K562 (cell line): ENCODE results near the gene DLGAP1. TPM values are rescaled to one million over a fixed set of nuclear protein-coding genes. Genes with fewer than 3 reads are reported as not detected.

Source experiments
- ATAC-seq: fragments of 200-7000 bp; cut with Tn5 transposase; 3 replicates; pipeline ENCODE4 v1.9.1; 2020; ENCODE audit warnings: moderate library complexity
- BruUV-seq: library from RNA; stranded (reverse); fragments of 400-500 nt; replicated peaks from 2 replicates; lab custom pipeline; 2021; lab: Mats Ljungman, UMichigan
- CTCF ChIA-PET: fragments of 300-600 bp; formaldehyde crosslinking; extraction: SDS; loops from one replicate; lab custom pipeline; 2021; ENCODE audit warnings: low intra/inter-chr PET ratio; lab: Yijun Ruan, JAX
- POLR2A ChIA-PET: fragments of 300-600, 350-650 bp; sonication (Branson Sonifier 250); formaldehyde crosslinking; extraction: SDS; loops from one replicate; lab custom pipeline; 2021; ENCODE audit warnings: antibody characterized with exemption, inconsistent platforms; lab: Yijun Ruan, JAX
- DNase-seq, 4 experiments: peaks; one replicate each; pipeline versions ENCODE4 v3.0.0 to v3.0.0-alpha.2; 2011 to 2018; ENCODE audit warnings: low spot score in 3 of 4, mixed read lengths in 3 of 4; ENCODE audit errors: extremely low read depth in 1 of 4
- FAIRE-seq: peaks from 2 replicates; lab custom pipeline; 2011; peaks lifted over from hg19 to GRCh38; lab: Jason Lieb, UNC
- H2AFZ ChIP-seq: 2 replicates; pipeline ENCODE4 v1.6.0; 2011; ENCODE audit warnings: low read depth, low read length, control low read depth, inconsistent platforms
- H3K27ac ChIP-seq: fragments of 200-600 bp; 3 replicates; pipeline ENCODE4 v1.8.0; 2011; ENCODE audit warnings: low read depth, mild to moderate bottlenecking, control low read depth, inconsistent platforms, low read length, moderate library complexity, mixed read lengths; ENCODE audit errors: extremely low read depth
- H3K27me3 ChIP-seq, 2 experiments: fragments of 300-600 bp in 1 of 2; 2 replicates in 1 of 2; 3 replicates in 1 of 2; pipeline versions ENCODE4 v1.6.0 to v1.8.0; 2011; ENCODE audit warnings: inconsistent platforms in 2 of 2, low read length in 2 of 2, mild to moderate bottlenecking in 1 of 2, mixed read lengths in 1 of 2, moderate library complexity in 1 of 2; ENCODE audit not compliant: control insufficient read depth in 2 of 2, insufficient read depth in 2 of 2
- H3K36me3 ChIP-seq: fragments of 300-600 bp; 3 replicates; pipeline ENCODE4 v1.8.0; 2011; ENCODE audit warnings: mild to moderate bottlenecking, low read length, inconsistent platforms; ENCODE audit not compliant: control insufficient read depth, insufficient read depth
- H3K4me1 ChIP-seq, 2 experiments: fragments of 200-600 bp in 1 of 2; replicated peaks in 1 of 2; 2 replicates in 1 of 2; 3 replicates in 1 of 2; pipeline versions ENCODE4 v1.5.1 to v1.8.0; 2011; ENCODE audit warnings: inconsistent platforms in 2 of 2, low read length in 2 of 2, mild to moderate bottlenecking in 1 of 2, mixed read lengths in 1 of 2, moderate library complexity in 1 of 2; ENCODE audit not compliant: control insufficient read depth in 2 of 2, insufficient read depth in 2 of 2
- H3K4me2 ChIP-seq: 2 replicates; pipeline ENCODE4 v1.6.1; 2011; ENCODE audit warnings: low read length, control low read depth, inconsistent platforms, mixed read lengths; ENCODE audit not compliant: insufficient read depth
- H3K4me3 ChIP-seq: fragments of 200-600 bp; sonication (generic), shearing (Covaris generic); 2 replicates; pipeline ENCODE4 v1.5.1; 2016; ENCODE audit warnings: control low read depth, inconsistent platforms
- H3K79me2 ChIP-seq: fragments of 200-600 bp; 3 replicates; pipeline ENCODE4 v1.8.0; 2011; ENCODE audit warnings: low read length, inconsistent platforms; ENCODE audit not compliant: control insufficient read depth, insufficient read depth
- H3K9ac ChIP-seq, 2 experiments: 2 replicates each; pipeline versions ENCODE4 v1.6.0 to v1.6.1; 2011; ENCODE audit warnings: low read depth in 2 of 2, low read length in 2 of 2, control low read depth in 1 of 2, inconsistent platforms in 1 of 2, mild to moderate bottlenecking in 1 of 2, mixed read lengths in 1 of 2; ENCODE audit not compliant: insufficient read depth in 1 of 2
- H3K9me1 ChIP-seq: one replicate; pipeline ENCODE4 v1.6.0; 2011; ENCODE audit warnings: inconsistent platforms, mild to moderate bottlenecking, low read length, moderate library complexity; ENCODE audit not compliant: control insufficient read depth, insufficient read depth
- H3K9me3 ChIP-seq: replicated peaks from 2 replicates; pipeline ENCODE4 v1.5.1; 2011; ENCODE audit warnings: low read depth, low read length, inconsistent platforms; ENCODE audit not compliant: control insufficient read depth, insufficient read depth
- H4K20me1 ChIP-seq: replicated peaks from 2 replicates; pipeline ENCODE4 v1.6.1; 2011; ENCODE audit warnings: low read length, inconsistent platforms, mixed read lengths; ENCODE audit not compliant: control insufficient read depth, insufficient read depth
- ASH1L ChIP-seq: fragments of 450-650 bp; IDR thresholded peaks from 2 replicates; pipeline ENCODE4 v1.6.1; 2018; ENCODE audit warnings: borderline replicate concordance, mild to moderate bottlenecking, low read depth; ENCODE audit not compliant: partially characterized antibody
- CEBPB ChIP-seq: fragments of 450-650 bp; IDR thresholded peaks from 2 replicates; pipeline ENCODE4 v1.6.1; 2016; ENCODE audit warnings: missing genetic modification characterization, missing compliant biosample characterization
- CHD2 ChIP-seq: IDR thresholded peaks from 2 replicates; pipeline ENCODE4 v1.6.1; 2011; ENCODE audit warnings: low read depth, low read length
- CXXC5 ChIP-seq: fragments of 250-450 bp; sonication (Bioruptor Pico); IDR thresholded peaks from 2 replicates; pipeline ENCODE4 v1.8.0; 2022; ENCODE audit warnings: inconsistent platforms, mild to moderate bottlenecking, moderate library complexity
- FOSL1 ChIP-seq: fragments of 200-800 bp; sonication (Bioruptor generic); conservative IDR thresholded peaks from 2 replicates; pipeline ENCODE4 v1.6.1; 2016; ENCODE audit warnings: missing genetic modification characterization, missing compliant biosample characterization
- FOXA1 ChIP-seq: fragments of 450-650 bp; IDR thresholded peaks from 2 replicates; pipeline ENCODE4 v1.6.1; 2016; ENCODE audit warnings: mild to moderate bottlenecking, borderline replicate concordance
- FOXJ2 ChIP-seq: fragments of 200-800 bp; sonication (Bioruptor generic); IDR thresholded peaks from 2 replicates; pipeline ENCODE4 v1.6.1; 2016; ENCODE audit warnings: missing genetic modification characterization, missing compliant biosample characterization
- MTF1 ChIP-seq: fragments of 250-450 bp; sonication (Bioruptor Pico); IDR thresholded peaks from 2 replicates; pipeline ENCODE4 v1.9.0; 2021; ENCODE audit warnings: moderate library complexity, mild to moderate bottlenecking, inconsistent platforms, borderline replicate concordance
- OTX1 ChIP-seq: fragments of 450-650 bp; formaldehyde crosslinking; IDR thresholded peaks from 2 replicates; pipeline ENCODE4 v1.4.0; 2022; ENCODE audit warnings: mild to moderate bottlenecking
- PML ChIP-seq: IDR thresholded peaks from 2 replicates; pipeline ENCODE4 v1.6.1; 2012; ENCODE audit warnings: low read length, inconsistent platforms
- POLR2H ChIP-seq: IDR thresholded peaks from 2 replicates; pipeline ENCODE4 v1.6.1; 2016; ENCODE audit warnings: missing genetic modification characterization, low read depth, mild to moderate bottlenecking, control low read depth, missing compliant biosample characterization, moderate library complexity
- SMARCA5 ChIP-seq: fragments of 450-650 bp; IDR thresholded peaks from 2 replicates; pipeline ENCODE4 v1.6.1; 2016
- ZMIZ1 ChIP-seq, 2 experiments: fragments of 150-350 bp in 1 of 2; IDR thresholded peaks; 2 replicates each; pipeline ENCODE4 v1.6.1; 2012 to 2016; ENCODE audit warnings: low read depth in 2 of 2, low read length in 2 of 2, mild to moderate bottlenecking in 1 of 2, moderate library complexity in 1 of 2
- ZNF134 ChIP-seq: fragments of 250-450 bp; sonication (Bioruptor Pico); conservative IDR thresholded peaks from 2 replicates; pipeline ENCODE4 v1.4.0; 2020
- ZNF184 ChIP-seq: sonication (generic); formaldehyde crosslinking; IDR thresholded peaks from 2 replicates; pipeline ENCODE4 v1.5.0; 2020; ENCODE audit warnings: missing genetic modification reagents
- ZNF436 ChIP-seq: fragments of 250-450, 450-650 bp; sonication (Bioruptor Pico); formaldehyde crosslinking; IDR thresholded peaks from 2 replicates; pipeline ENCODE4 v1.7.0; 2020; ENCODE audit warnings: mild to moderate bottlenecking
- ZNF75A ChIP-seq: fragments of 450-650 bp; formaldehyde crosslinking; IDR thresholded peaks from 2 replicates; pipeline ENCODE4 v1.4.0; 2020; ENCODE audit warnings: mild to moderate bottlenecking
- ZSCAN29 ChIP-seq: fragments of 450-650 bp; IDR thresholded peaks from 2 replicates; pipeline ENCODE4 v1.6.1; 2017
- WGBS: fragments of 100-300 bp; shearing (Covaris generic); methylation state at CpG from one replicate; pipeline ENCODE4 v1.1.6; 2016; ENCODE audit warnings: low coverage, mixed read lengths; ENCODE audit not compliant: insufficient coverage; ENCODE audit errors: missing lambda C conversion rate; 5-methylcytosine and 5-hydroxymethylcytosine counted together
- in situ Hi-C: fragments of 300-500 bp; cut with MboI; formaldehyde crosslinking; loops from 4 replicates; pipeline ENCODE4 v1.15.0; 2018; ENCODE audit warnings: inconsistent platforms, mixed read lengths
- intact Hi-C: fragments of 100-400 bp; cut with micrococcal nuclease; formaldehyde crosslinking; loops from 2 replicates; pipeline ENCODE4 v1.14.2; 2022
- polyA plus RNA-seq, 8 experiments: library from polyadenylated mRNA; depleted of rRNA in 4 of 8; stranded (reverse) in 5 of 8; unstranded in 3 of 8; fragments of >200 nt; fragmentation: Nextera tagmentation in 2 of 8; fragmentation: Illumina TruSeq in 1 of 8; extraction: Ambion mirVana in 2 of 8; extraction: Trizol in 1 of 8; gene quantifications; 2 replicates each; pipeline versions ENCODE4 v1.2.1 to v1.2.3, GENCODE V29; 2011 to 2014; ENCODE audit warnings: inconsistent platforms in 1 of 8, missing spikeins in 1 of 8
- total RNA-seq, 7 experiments: library from RNA; depleted of rRNA in 6 of 7; stranded (reverse); fragments of >200 nt in 6 of 7; fragmentation: Illumina TruSeq in 2 of 7; extraction: Trizol in 2 of 7; gene quantifications; 2 replicates each; pipeline versions ENCODE4 v1.2.1 to v1.2.3, GENCODE V29; 2011 to 2021; ENCODE audit warnings: low replicate concordance in 1 of 7
- TF ChIP-seq, protein P1 (sequence below): fragments of 250-450 bp; sonication (Bioruptor Pico); IDR thresholded peaks from 2 replicates; pipeline ENCODE4 v1.8.0; 2022; ENCODE audit warnings: moderate library complexity, mild to moderate bottlenecking, inconsistent platforms

DLGAP1 gene
- total and polyA plus RNA-seq, 9 of the 15 experiments (the other 6 are each of a cell fraction or from before 2014, with no cell fraction given), result 0.04 to 0.22 (median 0.08) TPM

GRCh38 chr18:3666526-3667254 is 788.4 kb downstream of the DLGAP1 start:
- H3K79me2 ChIP-seq, result no peaks in the 10 kb centered on the region
- H3K9ac ChIP-seq, result no peak overlapping the region
- 0 out of 2 replicates have a peak, but pooled peaks cover 14% of the 10 kb centered on the region for H3K9me3 ChIP-seq
- BruUV-seq, result no TSS peak
- FAIRE-seq, result no peak
- no peaks in the 10 kb centered on the region for H4K20me1 ChIP-seq
- WGBS, result 87% methylated on average over 5 of the region's 5 CpGs
- peak; percentile 26; the same call in 1 of the 3 replicates for ATAC-seq
- CTCF ChIA-PET, result interaction anchor here (0.6 to 4.6 kb wide), 14 partner anchors 11 to 877 kb away, joined by 3 to 83 read pairs (median 4); no protein-coding TSS in a partner anchor
- no peak overlapping the region for H3K27ac ChIP-seq
- peaks cover 13 to 32% of the 10 kb centered on the region in 2 experiments for H3K4me1 ChIP-seq
- H3K9me1 ChIP-seq, result no peaks in the 10 kb centered on the region
- intact Hi-C loops (loop anchor here (1.0 to 2.0 kb wide), 4 partner anchors 71 to 385 kb away; no protein-coding TSS in a partner anchor), in situ Hi-C loops (loop anchor here (5.0 kb wide), 2 partner anchors 214 to 384 kb away; partner anchors contain the start of gene TGIF1)
- no peak for DNase-seq
- H3K4me3 ChIP-seq, result no peak overlapping the region
- no peaks in the 10 kb centered on the region for H3K27me3 ChIP-seq
- H3K36me3 ChIP-seq, result no peaks in the 10 kb centered on the region
- H2AFZ ChIP-seq, result no peak overlapping the region
- H3K4me2 ChIP-seq, result no peak overlapping the region
- POLR2A ChIA-PET, result interaction anchor here (0.6 to 9.1 kb wide), 20 partner anchors 11 to 734 kb away, joined by 3 to 109 read pairs (median 7); no protein-coding TSS in a partner anchor
- TF ChIP-seq ZNF75A (CRISPR knock-in tag), result no peak
- no peak for TF ChIP-seq ZSCAN29
- no peak for TF ChIP-seq OTX1
- TF ChIP-seq CHD2, result no peak
- TF ChIP-seq ZNF184 (CRISPR knock-in tag), result no peak
- no peak for TF ChIP-seq FOXA1
- TF ChIP-seq MTF1, result no peak
- 0 out of 2 replicates have a peak, but pooled peaks have one; percentile 1 for TF ChIP-seq FOSL1
- no peak for TF ChIP-seq ZNF436
- TF ChIP-seq PML, result 0 out of 2 replicates have a peak, but pooled peaks have one; percentile 2
- TF ChIP-seq ASH1L, result no peak
- TF ChIP-seq, protein P1, sequence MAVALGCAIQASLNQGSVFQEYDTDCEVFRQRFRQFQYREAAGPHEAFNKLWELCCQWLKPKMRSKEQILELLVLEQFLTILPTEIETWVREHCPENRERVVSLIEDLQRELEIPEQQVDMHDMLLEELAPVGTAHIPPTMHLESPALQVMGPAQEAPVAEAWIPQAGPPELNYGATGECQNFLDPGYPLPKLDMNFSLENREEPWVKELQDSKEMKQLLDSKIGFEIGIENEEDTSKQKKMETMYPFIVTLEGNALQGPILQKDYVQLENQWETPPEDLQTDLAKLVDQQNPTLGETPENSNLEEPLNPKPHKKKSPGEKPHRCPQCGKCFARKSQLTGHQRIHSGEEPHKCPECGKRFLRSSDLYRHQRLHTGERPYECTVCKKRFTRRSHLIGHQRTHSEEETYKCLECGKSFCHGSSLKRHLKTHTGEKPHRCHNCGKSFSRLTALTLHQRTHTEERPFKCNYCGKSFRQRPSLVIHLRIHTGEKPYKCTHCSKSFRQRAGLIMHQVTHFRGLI, result no peak
- TF ChIP-seq CXXC5 (CRISPR knock-in tag), result no peak
- no peak for TF ChIP-seq POLR2H (tag)
- 0 out of 2 replicates have a peak, but pooled peaks have one; percentile 20 for TF ChIP-seq CEBPB
- TF ChIP-seq SMARCA5, result no peak
- no peak for TF ChIP-seq ZNF134
- TF ChIP-seq ZMIZ1 (IDR thresholded peaks at IDR 0.05; ENCODE audit: low read depth in 2 of 2, low read length in 2 of 2), result 0 out of 4 replicates have a peak, but pooled peaks of 1 of the 2 experiments have one; percentile 29
- TF ChIP-seq FOXJ2 (tag), result no peak
